Suprapubic skin (tissue), 4 donors: Measurements from ENCODE around the gene BAZ2B.

ENCODE experiments used
- CTCF ChIP-seq, 2 donors: fragments of 200-600 bp in 1 of 2; fragments of 450-650 bp in 1 of 2; sonication (generic) in 1 of 2; IDR thresholded peaks; one replicate each; pipeline ENCODE4 v1.5.1; 2016 to 2019; ENCODE audit warnings: antibody characterized with exemption in 2 of 2, mild to moderate bottlenecking in 1 of 2, moderate library complexity in 1 of 2
- EP300 ChIP-seq: sonication (generic); formaldehyde crosslinking; IDR thresholded peaks from one replicate; pipeline ENCODE4 v1.6.1; 2017; ENCODE audit warnings: antibody characterized with exemption
- POLR2A ChIP-seq, 2 donors: fragments of 450-650 bp; IDR thresholded peaks; one replicate each; pipeline ENCODE4 v1.6.1; 2017; ENCODE audit warnings: antibody characterized with exemption in 2 of 2, mild to moderate bottlenecking in 2 of 2, moderate library complexity in 2 of 2
- POLR2AphosphoS5 ChIP-seq, 3 donors: sonication (generic); formaldehyde crosslinking; IDR thresholded peaks; one replicate each; pipeline ENCODE4 v1.6.1; 2017; ENCODE audit warnings: antibody characterized with exemption in 3 of 3

GRCh38 chr2:159651884-159652283, 35.5 kb upstream of the BAZ2B start:
- TF ChIP-seq CTCF (IDR thresholded peaks at IDR 0.05) (no peak), POLR2AphosphoS5 (IDR thresholded peaks at IDR 0.05) (no peak), EP300 (no peak), POLR2A (IDR thresholded peaks at IDR 0.05) (no peak)
